Right lobe of liver (tissue), 6 donors: ENCODE measurements around the gene NOL4L. TPM values are rescaled to one million over a fixed set of nuclear protein-coding genes. Genes with fewer than 3 reads are reported as not detected.

Experiments used
- ATAC-seq, 4 donors: fragments of 200-7000 bp; cut with Tn5 transposase; one replicate each; pipeline ENCODE4 v1.9.1; 2020; ENCODE audit warnings: mild to moderate bottlenecking in 4 of 4, moderate library complexity in 4 of 4
- DNase-seq, 3 donors: peaks; one replicate each; pipeline ENCODE4 v3.0.0-alpha.2; 2020
- H3K27ac ChIP-seq, 3 donors: fragments of 200-600 bp; one replicate each; pipeline ENCODE4 v1.8.0; 2022
- H3K27me3 ChIP-seq, 2 donors: fragments of 200-600 bp; one replicate each; pipeline ENCODE4 v1.8.0; 2022
- H3K36me3 ChIP-seq, 4 donors: fragments of 200-600 bp; sonication (generic) in 1 of 4; one replicate each; pipeline versions ENCODE4 v1.5.1 to v1.8.0; 2017 to 2022; ENCODE audit warnings: control low read depth in 1 of 4
- H3K4me1 ChIP-seq, 4 donors: fragments of 200-600 bp; sonication (generic) in 1 of 4; one replicate each; pipeline versions ENCODE4 v1.5.1 to v1.8.0; 2017 to 2022; ENCODE audit warnings: control low read depth in 1 of 4
- H3K4me3 ChIP-seq, 3 donors: fragments of 200-600 bp; one replicate each; pipeline ENCODE4 v1.8.0; 2022
- H3K9me3 ChIP-seq, 4 donors: fragments of 200-600 bp; sonication (generic) in 1 of 4; one replicate each; pipeline versions ENCODE4 v1.5.1 to v1.8.0; 2017 to 2022; ENCODE audit warnings: control low read depth in 1 of 4
- POLR2A ChIP-seq: fragments of 450-650 bp; IDR thresholded peaks from one replicate; pipeline ENCODE4 v1.6.1; 2017; ENCODE audit warnings: antibody characterized with exemption, mild to moderate bottlenecking
- WGBS: methylation state at CpG from one replicate; pipeline ENCODE4 v1.1.6; 2018; ENCODE audit warnings: low coverage, low lambda C conversion rate; ENCODE audit not compliant: insufficient coverage; ENCODE audit errors: missing lambda C conversion rate; 5-methylcytosine and 5-hydroxymethylcytosine counted together
- intact Hi-C, 2 donors: fragments of 100-400 bp; cut with DNase I; formaldehyde crosslinking; loops; one replicate each; pipeline versions ENCODE4 v1.11.2 to v1.14.1; 2022
- total RNA-seq, 6 experiments: library from RNA; depleted of rRNA in 2 of 6; stranded (reverse); fragments of >200 nt in 2 of 6; fragmentation: NEBNext Ultra II Directional in 3 of 6; extraction: Animal tissue kit (Norgen Biotek cat#: 25700) in 3 of 6; gene quantifications; one replicate each; pipeline versions ENCODE4 v1.1.0 to v1.2.4, GENCODE V29; 2016 to 2023
- TF ChIP-seq, protein P1 (sequence below), 4 donors: fragments of 200-600 bp in 3 of 4; fragments of 450-650 bp in 1 of 4; IDR thresholded peaks; one replicate each; pipeline versions ENCODE4 v1.5.1 to v1.8.0; 2016 to 2022; ENCODE audit warnings: antibody characterized with exemption in 4 of 4, mild to moderate bottlenecking in 2 of 4
- donor health status: DM: no; HTN: yes; CAD: no.
- donor health status: DM: no; HTN: no; CAD: no.
- donor health status: DM: no; HTN: no; CAD: no.
- donor health status: DM: no; HTN: yes; CAD: no.
- donor health status: DM: no; HTN: yes; CAD: no.

NOL4L gene
- total RNA-seq, 6 experiments from 2014 or later, result 4.3 to 6.5 (median 5.7) TPM

GRCh38 chr20:32397567-32398084 is 187.5 kb downstream of the NOL4L start:
- H3K9me3 ChIP-seq, result no peaks in the 10 kb centered on the region
- H3K27me3 ChIP-seq, result no peaks in the 10 kb centered on the region
- no peak overlapping the region for H3K27ac ChIP-seq
- TF ChIP-seq, protein P1, sequence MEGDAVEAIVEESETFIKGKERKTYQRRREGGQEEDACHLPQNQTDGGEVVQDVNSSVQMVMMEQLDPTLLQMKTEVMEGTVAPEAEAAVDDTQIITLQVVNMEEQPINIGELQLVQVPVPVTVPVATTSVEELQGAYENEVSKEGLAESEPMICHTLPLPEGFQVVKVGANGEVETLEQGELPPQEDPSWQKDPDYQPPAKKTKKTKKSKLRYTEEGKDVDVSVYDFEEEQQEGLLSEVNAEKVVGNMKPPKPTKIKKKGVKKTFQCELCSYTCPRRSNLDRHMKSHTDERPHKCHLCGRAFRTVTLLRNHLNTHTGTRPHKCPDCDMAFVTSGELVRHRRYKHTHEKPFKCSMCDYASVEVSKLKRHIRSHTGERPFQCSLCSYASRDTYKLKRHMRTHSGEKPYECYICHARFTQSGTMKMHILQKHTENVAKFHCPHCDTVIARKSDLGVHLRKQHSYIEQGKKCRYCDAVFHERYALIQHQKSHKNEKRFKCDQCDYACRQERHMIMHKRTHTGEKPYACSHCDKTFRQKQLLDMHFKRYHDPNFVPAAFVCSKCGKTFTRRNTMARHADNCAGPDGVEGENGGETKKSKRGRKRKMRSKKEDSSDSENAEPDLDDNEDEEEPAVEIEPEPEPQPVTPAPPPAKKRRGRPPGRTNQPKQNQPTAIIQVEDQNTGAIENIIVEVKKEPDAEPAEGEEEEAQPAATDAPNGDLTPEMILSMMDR (IDR thresholded peaks at IDR 0.05), result no peak
- no peak for TF ChIP-seq POLR2A
- no peak for DNase-seq
- ATAC-seq, result no peak
- no peaks in the 10 kb centered on the region for H3K36me3 ChIP-seq
- 90% methylated on average over 6 of the region's 11 CpGs for WGBS
- H3K4me1 ChIP-seq, result no peaks in the 10 kb centered on the region
- H3K4me3 ChIP-seq, result no peak overlapping the region
- intact Hi-C loops, result no loop called here

DNA sequence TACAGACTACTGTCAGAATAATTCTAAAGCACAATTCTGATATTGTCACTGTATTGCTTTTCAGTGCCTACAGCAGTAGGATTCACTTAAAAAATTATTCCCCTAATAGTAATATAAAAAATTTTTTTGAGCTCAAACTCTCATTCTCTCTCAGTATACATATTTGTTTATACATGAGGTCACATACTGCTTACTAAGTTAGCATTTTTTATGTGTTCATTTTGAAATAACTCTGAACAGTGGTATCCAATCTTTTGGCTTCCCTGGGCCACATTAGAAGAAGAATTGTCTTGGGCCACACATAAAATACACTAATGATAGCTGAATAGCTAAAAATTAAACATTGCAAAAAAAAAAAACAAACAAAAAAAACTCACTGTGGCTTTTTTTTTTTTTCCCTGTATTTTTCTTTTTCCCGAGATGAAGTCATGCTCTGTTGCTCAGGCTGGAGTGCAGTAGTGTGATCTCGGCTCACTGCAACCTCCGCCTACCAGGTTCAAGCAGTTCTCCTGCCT is 188.4 kb downstream of the NOL4L start:
- no peaks in the 10 kb centered on the region for H3K4me1 ChIP-seq
- H3K9me3 ChIP-seq, result no peaks in the 10 kb centered on the region
- H3K4me3 ChIP-seq, result no peak overlapping the region
- no peak for DNase-seq
- H3K27me3 ChIP-seq, result no peaks in the 10 kb centered on the region
- ATAC-seq, result peak in 1 of 4 donors; percentile 44
- no peak overlapping the region for H3K27ac ChIP-seq
- WGBS, result 72% methylated on average over 3 of the region's 3 CpGs
- TF ChIP-seq, protein P1 (IDR thresholded peaks at IDR 0.05), result no peak
- no peak for TF ChIP-seq POLR2A
- intact Hi-C loops, result no loop called here
- H3K36me3 ChIP-seq, result no peaks in the 10 kb centered on the region

GRCh38 chr20:32395066-32395465 is 190.1 kb downstream of the NOL4L start:
- H3K4me3 ChIP-seq, result no peak overlapping the region
- intact Hi-C loops, result no loop called here
- no peaks in the 10 kb centered on the region for H3K27me3 ChIP-seq
- H3K27ac ChIP-seq, result no peak overlapping the region
- 89% methylated on average over 3 of the region's 3 CpGs for WGBS
- no peaks in the 10 kb centered on the region for H3K4me1 ChIP-seq
- ATAC-seq (no peak), DNase-seq (no peak)
- no peaks in the 10 kb centered on the region for H3K36me3 ChIP-seq
- no peak for TF ChIP-seq POLR2A
- TF ChIP-seq, protein P1 (IDR thresholded peaks at IDR 0.05), result no peak
- H3K9me3 ChIP-seq, result no peaks in the 10 kb centered on the region

Other genes with a start within 250 kb of the NOL4L start
- gene ASXL1, start 227.0 kb downstream of the NOL4L start, total RNA-seq, result 10 to 100 TPM; 18.9 to 41.8 (median 26.0) TPM
- gene C20orf203, start 88.6 kb upstream of the NOL4L start, total RNA-seq, result not detected
- gene COMMD7, start 158.1 kb upstream of the NOL4L start, total RNA-seq, result 10 to 100 TPM; 15.2 to 21.3 (median 18.6) TPM
- under 1 TPM; 0.43 to 0.88 (median 0.65) TPM for gene DNMT3B, start 177.1 kb upstream of the NOL4L start, total RNA-seq
- 10 to 100 TPM in 5 of 6 experiments, 1 to 10 TPM in 1; 7.9 to 26.8 (median 16.1) TPM for gene MAPRE1, start 234.6 kb upstream of the NOL4L start, total RNA-seq